ENCODE measurements around the gene CLDN4.

CLDN4 gene

DNA sequence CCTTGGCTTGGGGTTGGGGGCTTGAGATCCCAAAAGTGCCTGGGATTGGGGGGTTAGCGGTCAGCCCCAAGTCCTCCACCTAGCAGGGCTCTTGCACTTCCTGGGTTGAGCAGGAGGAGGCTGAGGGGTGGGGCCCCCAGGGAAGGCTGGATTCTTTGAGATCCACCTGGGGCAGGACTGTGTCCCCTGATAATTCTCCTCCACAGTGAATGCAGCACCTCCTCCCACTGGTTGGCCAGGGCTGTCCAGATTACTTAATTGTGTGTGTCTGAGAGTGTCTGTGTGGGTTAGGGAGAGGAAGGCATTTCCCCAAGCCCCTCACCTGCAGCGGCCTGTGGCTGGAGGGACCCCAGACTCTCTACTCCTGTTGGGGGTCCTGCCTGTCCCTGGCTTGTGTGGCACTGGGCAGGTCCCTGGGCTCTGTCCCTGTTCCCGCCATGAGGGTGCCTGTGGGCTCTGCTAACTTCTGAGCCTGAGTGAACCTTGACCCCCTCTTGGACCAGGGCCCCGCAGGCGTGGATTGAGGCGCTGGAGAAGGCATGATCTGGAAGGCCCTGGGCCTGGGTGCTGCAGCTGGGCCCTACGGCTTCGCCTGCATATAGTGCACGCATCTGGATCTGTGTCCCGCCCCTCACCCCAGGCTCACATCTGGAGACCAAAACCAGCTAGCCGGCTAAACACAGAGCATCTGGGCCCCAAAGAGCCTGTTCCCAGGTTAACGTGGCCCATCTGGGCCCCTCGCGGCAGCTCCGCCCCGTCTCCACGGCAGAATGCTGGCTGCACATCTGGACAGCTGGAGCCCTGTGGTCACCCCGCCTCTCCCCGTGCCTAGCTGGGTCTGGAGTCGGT is 40.6 kb downstream of the CLDN4 start:
- H3K27me3 ChIP-seq (ENCODE audit: control insufficient read depth in 1 of 2, insufficient read depth in 2 of 2, low read length in 2 of 2), result no peaks in the 10 kb centered on the region
- no peak overlapping the region for H3K27ac ChIP-seq (ENCODE audit: low read depth, low read length)
- H3K4me1 ChIP-seq (ENCODE audit: control insufficient read depth in 1 of 2, insufficient read depth in 2 of 2, low read length in 2 of 2), result peaks cover 22 to 26% of the 10 kb centered on the region in 2 donors
- H3K4me3 ChIP-seq (ENCODE audit: low read depth in 1 of 2, low read length in 2 of 2), result no peak overlapping the region
- no peaks in the 10 kb centered on the region for H3K36me3 ChIP-seq (ENCODE audit: control insufficient read depth in 1 of 2, insufficient read depth in 2 of 2, low read length in 2 of 2)
- no peak overlapping the region for H3K9ac ChIP-seq (ENCODE audit: low read depth in 1 of 2, low read length in 2 of 2)
- H3K9me3 ChIP-seq (ENCODE audit: control insufficient read depth in 1 of 2, low read length in 2 of 2), result no peaks in the 10 kb centered on the region

- Histone ChIP-seq H3K9ac (ENCODE audit: low read depth in 1 of 2, low read length in 2 of 2) (no peak overlapping the region), H3K27ac (ENCODE audit: low read depth, low read length) (no peak overlapping the region), H3K36me3 (ENCODE audit: control insufficient read depth in 1 of 2, insufficient read depth in 2 of 2, low read length in 2 of 2) (no peaks in the 10 kb centered on the region)
Observed at GRCh38 chr7:73872056-73872908, 41.5 kb downstream of the CLDN4 start.

GRCh38 chr7:73876361-73876760 is 45.6 kb downstream of the CLDN4 start:
- H3K4me3 ChIP-seq (ENCODE audit: low read depth in 1 of 2, low read length in 2 of 2), result no peak overlapping the region
- H3K9me3 ChIP-seq (ENCODE audit: control insufficient read depth in 1 of 2, low read length in 2 of 2), result no peaks in the 10 kb centered on the region
- no peak overlapping the region for H3K27ac ChIP-seq (ENCODE audit: low read depth, low read length)
- peaks cover 0 to 2% of the 10 kb centered on the region in 2 donors for H3K27me3 ChIP-seq (ENCODE audit: control insufficient read depth in 1 of 2, insufficient read depth in 2 of 2, low read length in 2 of 2)
- H3K4me1 ChIP-seq (ENCODE audit: control insufficient read depth in 1 of 2, insufficient read depth in 2 of 2, low read length in 2 of 2), result peaks cover 7 to 10% of the 10 kb centered on the region in 2 donors
- H3K36me3 ChIP-seq (ENCODE audit: control insufficient read depth in 1 of 2, insufficient read depth in 2 of 2, low read length in 2 of 2), result no peaks in the 10 kb centered on the region
- H3K9ac ChIP-seq (ENCODE audit: low read depth in 1 of 2, low read length in 2 of 2), result no peak overlapping the region

More at GRCh38 chr7:73872056-73872908, 41.5 kb downstream of the CLDN4 start:
- Histone ChIP-seq H3K4me3 (ENCODE audit: low read depth in 1 of 2, low read length in 2 of 2) (no peak overlapping the region), H3K4me1 (ENCODE audit: control insufficient read depth in 1 of 2, insufficient read depth in 2 of 2, low read length in 2 of 2) (peaks cover 22 to 26% of the 10 kb centered on the region in 2 donors), H3K27me3 (ENCODE audit: control insufficient read depth in 1 of 2, insufficient read depth in 2 of 2, low read length in 2 of 2) (no peaks in the 10 kb centered on the region), H3K9me3 (ENCODE audit: control insufficient read depth in 1 of 2, low read length in 2 of 2) (no peaks in the 10 kb centered on the region)

DNA sequence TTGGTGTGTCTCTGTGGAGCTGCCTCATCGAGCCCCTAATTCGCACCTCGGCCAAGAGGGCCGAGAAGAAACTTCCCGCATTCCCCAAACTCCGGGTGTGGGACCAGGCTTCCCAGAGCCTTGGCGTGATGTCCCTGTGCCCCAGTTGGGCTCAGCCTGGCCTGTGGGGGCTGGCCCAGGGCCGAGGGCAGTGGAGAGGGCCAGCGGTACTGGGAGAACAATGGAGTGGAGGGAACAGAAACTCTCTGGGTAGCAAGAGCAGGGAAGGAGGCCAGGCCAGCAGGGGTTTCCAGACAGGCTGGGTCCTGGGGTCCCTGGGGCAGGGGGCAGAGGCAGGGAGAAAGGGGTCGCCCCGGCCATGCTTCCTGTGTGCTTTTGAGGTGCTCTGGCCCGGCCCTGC is 46.2 kb downstream of the CLDN4 start:
- H3K4me3 ChIP-seq (ENCODE audit: low read depth in 1 of 2, low read length in 2 of 2), result no peak overlapping the region
- H3K9me3 ChIP-seq (ENCODE audit: control insufficient read depth in 1 of 2, low read length in 2 of 2), result no peaks in the 10 kb centered on the region
- H3K4me1 ChIP-seq (ENCODE audit: control insufficient read depth in 1 of 2, insufficient read depth in 2 of 2, low read length in 2 of 2), result peaks cover 1 to 3% of the 10 kb centered on the region in 2 donors
- no peak overlapping the region for H3K9ac ChIP-seq (ENCODE audit: low read depth in 1 of 2, low read length in 2 of 2)
- H3K36me3 ChIP-seq (ENCODE audit: control insufficient read depth in 1 of 2, insufficient read depth in 2 of 2, low read length in 2 of 2), result no peaks in the 10 kb centered on the region
- H3K27me3 ChIP-seq (ENCODE audit: control insufficient read depth in 1 of 2, insufficient read depth in 2 of 2, low read length in 2 of 2), result peaks cover 0 to 3% of the 10 kb centered on the region in 2 donors
- no peak overlapping the region for H3K27ac ChIP-seq (ENCODE audit: low read depth, low read length)

- H3K9me3 ChIP-seq (ENCODE audit: control insufficient read depth in 1 of 2, low read length in 2 of 2), result no peaks in the 10 kb centered on the region
- peaks cover 0 to 3% of the 10 kb centered on the region in 2 donors for H3K27me3 ChIP-seq (ENCODE audit: control insufficient read depth in 1 of 2, insufficient read depth in 2 of 2, low read length in 2 of 2)
- H3K4me3 ChIP-seq (ENCODE audit: low read depth in 1 of 2, low read length in 2 of 2), result no peak overlapping the region
- no peaks in the 10 kb centered on the region for H3K36me3 ChIP-seq (ENCODE audit: control insufficient read depth in 1 of 2, insufficient read depth in 2 of 2, low read length in 2 of 2)
- no peak overlapping the region for H3K9ac ChIP-seq (ENCODE audit: low read depth in 1 of 2, low read length in 2 of 2)
- H3K4me1 ChIP-seq (ENCODE audit: control insufficient read depth in 1 of 2, insufficient read depth in 2 of 2, low read length in 2 of 2), result no peaks in the 10 kb centered on the region
- no peak overlapping the region for H3K27ac ChIP-seq (ENCODE audit: low read depth, low read length)
Observed at GRCh38 chr7:73879977-73880681, 49.3 kb downstream of the CLDN4 start.

DNA sequence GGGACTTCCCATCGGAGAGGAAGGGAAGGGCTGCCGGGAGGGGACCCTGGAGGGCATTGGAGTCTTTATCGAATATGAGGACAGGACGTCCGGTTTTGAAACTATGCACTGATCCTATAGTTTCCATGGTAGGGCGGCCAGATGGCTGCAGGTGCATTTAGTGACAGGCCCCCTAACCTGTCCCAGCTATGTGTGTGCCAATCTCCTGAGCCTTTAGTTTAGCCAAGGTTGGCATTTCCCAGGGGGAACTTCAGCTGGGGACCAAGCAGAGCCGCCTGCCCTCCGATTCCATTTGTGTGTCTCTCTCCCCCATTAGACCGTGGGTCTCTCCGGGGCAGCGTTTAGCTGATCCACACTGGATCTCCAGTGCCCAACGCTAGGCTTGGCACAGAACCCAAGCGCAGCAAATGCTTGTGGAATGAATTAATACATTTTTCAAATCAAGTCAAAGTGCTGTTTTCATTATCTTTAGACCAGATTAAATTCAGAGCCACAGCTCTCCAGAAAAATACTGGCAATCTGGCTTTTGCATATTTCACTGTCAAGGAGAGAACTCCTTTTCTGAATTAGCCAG is 50.0 kb downstream of the CLDN4 start:
- H3K27ac ChIP-seq (ENCODE audit: low read depth, low read length), result no peak overlapping the region

DNA sequence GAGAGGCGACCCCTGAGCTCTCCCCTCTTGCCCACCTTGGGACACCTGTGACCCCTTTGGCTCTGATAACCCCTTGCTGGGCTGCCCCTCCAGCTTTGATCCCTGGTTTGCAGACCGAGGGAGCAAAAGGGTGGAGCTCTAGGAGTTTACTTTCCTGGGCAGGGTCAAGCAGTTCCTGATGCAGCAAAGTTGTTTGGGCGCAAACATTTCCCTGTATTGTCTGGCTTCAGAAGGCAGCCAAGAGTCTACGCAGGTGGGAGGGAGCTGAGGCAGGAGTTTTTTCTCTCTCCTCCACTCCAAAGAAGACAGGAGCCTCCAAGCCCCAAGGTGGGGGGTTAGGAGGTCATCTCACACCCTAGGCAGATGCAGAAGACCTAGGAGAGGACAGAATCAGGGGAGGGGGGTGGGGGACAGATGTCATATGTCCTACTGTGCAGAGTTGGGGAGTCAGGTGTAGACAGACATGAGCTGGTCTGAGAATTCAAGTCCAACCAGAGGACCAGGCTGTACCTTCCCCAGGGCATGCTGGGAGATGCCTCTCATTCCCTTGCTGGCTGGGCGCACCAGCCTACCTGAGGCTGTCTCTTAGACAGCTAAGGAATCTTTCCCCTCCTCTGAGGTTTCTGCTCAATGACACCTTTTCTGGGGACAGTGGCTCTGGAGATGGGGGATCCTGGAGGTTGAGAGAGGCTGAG is 50.7 kb downstream of the CLDN4 start:
- H3K9ac ChIP-seq (ENCODE audit: low read depth in 1 of 2, low read length in 2 of 2), result no peak overlapping the region
- H3K36me3 ChIP-seq (ENCODE audit: control insufficient read depth in 1 of 2, insufficient read depth in 2 of 2, low read length in 2 of 2), result no peaks in the 10 kb centered on the region
- no peaks in the 10 kb centered on the region for H3K4me1 ChIP-seq (ENCODE audit: control insufficient read depth in 1 of 2, insufficient read depth in 2 of 2, low read length in 2 of 2)
- H3K9me3 ChIP-seq (ENCODE audit: control insufficient read depth in 1 of 2, low read length in 2 of 2), result no peaks in the 10 kb centered on the region
- H3K27ac ChIP-seq (ENCODE audit: low read depth, low read length), result no peak overlapping the region
- no peak overlapping the region for H3K4me3 ChIP-seq (ENCODE audit: low read depth in 1 of 2, low read length in 2 of 2)
- peaks cover 0 to 3% of the 10 kb centered on the region in 2 donors for H3K27me3 ChIP-seq (ENCODE audit: control insufficient read depth in 1 of 2, insufficient read depth in 2 of 2, low read length in 2 of 2)

More for the DNA sequence above, 50.0 kb downstream of the CLDN4 start:
- Histone ChIP-seq H3K36me3 (ENCODE audit: control insufficient read depth in 1 of 2, insufficient read depth in 2 of 2, low read length in 2 of 2) (no peaks in the 10 kb centered on the region), H3K4me3 (ENCODE audit: low read depth in 1 of 2, low read length in 2 of 2) (no peak overlapping the region), H3K9me3 (ENCODE audit: control insufficient read depth in 1 of 2, low read length in 2 of 2) (no peaks in the 10 kb centered on the region), H3K9ac (ENCODE audit: low read depth in 1 of 2, low read length in 2 of 2) (no peak overlapping the region), H3K4me1 (ENCODE audit: control insufficient read depth in 1 of 2, insufficient read depth in 2 of 2, low read length in 2 of 2) (no peaks in the 10 kb centered on the region), H3K27me3 (ENCODE audit: control insufficient read depth in 1 of 2, insufficient read depth in 2 of 2, low read length in 2 of 2) (peaks cover 0 to 3% of the 10 kb centered on the region in 2 donors)

- peaks cover 0 to 3% of the 10 kb centered on the region in 2 donors for H3K27me3 ChIP-seq (ENCODE audit: control insufficient read depth in 1 of 2, insufficient read depth in 2 of 2, low read length in 2 of 2)
- H3K9me3 ChIP-seq (ENCODE audit: control insufficient read depth in 1 of 2, low read length in 2 of 2), result no peaks in the 10 kb centered on the region
- H3K9ac ChIP-seq (ENCODE audit: low read depth in 1 of 2, low read length in 2 of 2), result no peak overlapping the region
- H3K27ac ChIP-seq (ENCODE audit: low read depth, low read length), result no peak overlapping the region
- H3K36me3 ChIP-seq (ENCODE audit: control insufficient read depth in 1 of 2, insufficient read depth in 2 of 2, low read length in 2 of 2), result no peaks in the 10 kb centered on the region
- H3K4me3 ChIP-seq (ENCODE audit: low read depth in 1 of 2, low read length in 2 of 2), result no peak overlapping the region
- H3K4me1 ChIP-seq (ENCODE audit: control insufficient read depth in 1 of 2, insufficient read depth in 2 of 2, low read length in 2 of 2), result no peaks in the 10 kb centered on the region
Observed at GRCh38 chr7:73882047-73882402, 51.2 kb downstream of the CLDN4 start.

Data from duodenal mucosa (tissue), 2 donors.